Esophagus squamous epithelium (tissue), 5 donors: ENCODE data around the gene CHD6. TPM values are rescaled to one million over a fixed set of nuclear protein-coding genes. Genes with fewer than 3 reads are reported as not detected.

Source experiments
- DNase-seq: peaks from one replicate; lab custom pipeline; 2025; lab: John Stamatoyannopoulos, UW
- H3K27ac ChIP-seq, 4 donors: fragments of 200-600 bp; sonication (generic); one replicate each; pipeline ENCODE4 v1.5.1; 2016 to 2019; ENCODE audit warnings: mild to moderate bottlenecking in 1 of 4
- H3K27me3 ChIP-seq, 4 donors: fragments of 200-600 bp; sonication (generic); 1 replicate in 3 of 4; 2 replicates in 1 of 4; pipeline versions ENCODE4 v1.5.1 to v1.6.0; 2017 to 2021; ENCODE audit warnings: antibody characterized with exemption in 1 of 4
- H3K36me3 ChIP-seq, 3 donors: fragments of 200-600 bp; sonication (generic); one replicate each; pipeline ENCODE4 v1.5.1; 2016 to 2019
- H3K4me1 ChIP-seq, 3 donors: fragments of 200-600 bp; sonication (generic); one replicate each; pipeline ENCODE4 v1.5.1; 2017 to 2019
- H3K4me3 ChIP-seq, 4 donors: fragments of 200-600 bp; sonication (generic); 1 replicate in 3 of 4; 2 replicates in 1 of 4; pipeline ENCODE4 v1.5.1; 2016 to 2019; ENCODE audit warnings: mild to moderate bottlenecking in 2 of 4, moderate library complexity in 1 of 4
- H3K9me3 ChIP-seq, 3 donors: fragments of 200-600 bp; sonication (generic); one replicate each; pipeline ENCODE4 v1.5.1; 2016 to 2019
- POLR2A ChIP-seq, 4 donors: fragments of 450-650 bp; IDR thresholded peaks; one replicate each; pipeline ENCODE4 v1.6.1; 2017; ENCODE audit warnings: antibody characterized with exemption in 4 of 4, mild to moderate bottlenecking in 4 of 4, moderate library complexity in 3 of 4
- WGBS, 2 donors: methylation state at CpG; one replicate each; pipeline ENCODE4 v1.1.5; 2018; 5-methylcytosine and 5-hydroxymethylcytosine counted together
- intact Hi-C: fragments of 100-400 bp; cut with DNase I; formaldehyde crosslinking; loops from one replicate; pipeline ENCODE4 v1.15.0; 2022
- total RNA-seq, 4 donors: library from RNA; depleted of rRNA; stranded (reverse); fragments of >200 nt; gene quantifications; one replicate each; pipeline ENCODE4 v1.1.0, GENCODE V29; 2016
- TF ChIP-seq, protein P1 (sequence below), 6 experiments: fragments of 450-650 bp in 4 of 6; fragments of 200-600 bp in 2 of 6; sonication (generic) in 2 of 6; IDR thresholded peaks; one replicate each; pipeline ENCODE4 v1.5.1; 2016 to 2019; ENCODE audit warnings: antibody characterized with exemption in 6 of 6, mild to moderate bottlenecking in 4 of 6, moderate library complexity in 4 of 6
- donor health status: DM: yes; HTN: yes; CAD: no.

The CHD6 gene
- total RNA-seq, 4 donors from 2014 or later: 11.8 to 29.9 (median 17.6) TPM

DNA sequence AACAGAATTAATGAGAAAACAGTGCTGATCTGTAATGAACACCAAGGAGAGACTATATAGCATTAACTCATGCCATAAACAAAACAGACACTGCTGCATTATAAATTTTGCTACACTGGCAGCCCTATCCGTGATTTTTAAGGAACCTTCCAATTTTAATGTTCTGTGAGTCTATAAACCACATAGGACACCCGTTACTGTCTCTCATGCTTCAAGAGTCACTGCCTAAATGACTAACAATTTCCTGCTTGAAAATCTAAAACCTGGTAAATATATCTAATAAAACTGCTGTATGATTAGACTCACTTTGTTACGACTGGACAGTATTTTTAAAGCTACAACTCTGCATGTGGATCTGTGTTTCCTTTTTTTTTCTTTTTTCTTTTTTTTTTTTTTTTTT, 8.7 kb downstream of the CHD6 start:
- intact Hi-C loops: no loop called here
- H3K4me1 ChIP-seq: peaks cover 0 to 29% (median 0%) of the 10 kb centered on the region in 3 donors

GRCh38 chr20:41608606-41609005, 9.6 kb downstream of the CHD6 start:
- 92 to 100% methylated on average over 2 of the region's 2 CpGs for WGBS, 2 donors
- Histone ChIP-seq H3K4me3 (no peak overlapping the region), H3K4me1 (peaks cover 0 to 29% (median 0%) of the 10 kb centered on the region in 3 donors), H3K9me3 (no peaks in the 10 kb centered on the region), H3K27ac (no peak overlapping the region), H3K36me3 (no peaks in the 10 kb centered on the region), H3K27me3 (no peaks in the 10 kb centered on the region)
- DNase-seq: no peak
- TF ChIP-seq POLR2A (IDR thresholded peaks at IDR 0.05): no peak
- TF ChIP-seq, protein P1, sequence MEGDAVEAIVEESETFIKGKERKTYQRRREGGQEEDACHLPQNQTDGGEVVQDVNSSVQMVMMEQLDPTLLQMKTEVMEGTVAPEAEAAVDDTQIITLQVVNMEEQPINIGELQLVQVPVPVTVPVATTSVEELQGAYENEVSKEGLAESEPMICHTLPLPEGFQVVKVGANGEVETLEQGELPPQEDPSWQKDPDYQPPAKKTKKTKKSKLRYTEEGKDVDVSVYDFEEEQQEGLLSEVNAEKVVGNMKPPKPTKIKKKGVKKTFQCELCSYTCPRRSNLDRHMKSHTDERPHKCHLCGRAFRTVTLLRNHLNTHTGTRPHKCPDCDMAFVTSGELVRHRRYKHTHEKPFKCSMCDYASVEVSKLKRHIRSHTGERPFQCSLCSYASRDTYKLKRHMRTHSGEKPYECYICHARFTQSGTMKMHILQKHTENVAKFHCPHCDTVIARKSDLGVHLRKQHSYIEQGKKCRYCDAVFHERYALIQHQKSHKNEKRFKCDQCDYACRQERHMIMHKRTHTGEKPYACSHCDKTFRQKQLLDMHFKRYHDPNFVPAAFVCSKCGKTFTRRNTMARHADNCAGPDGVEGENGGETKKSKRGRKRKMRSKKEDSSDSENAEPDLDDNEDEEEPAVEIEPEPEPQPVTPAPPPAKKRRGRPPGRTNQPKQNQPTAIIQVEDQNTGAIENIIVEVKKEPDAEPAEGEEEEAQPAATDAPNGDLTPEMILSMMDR (IDR thresholded peaks at IDR 0.05): no peak
- intact Hi-C loops: no loop called here

More for the DNA sequence above, 8.7 kb downstream of the CHD6 start:
- Histone ChIP-seq H3K27me3 (no peaks in the 10 kb centered on the region), H3K9me3 (no peaks in the 10 kb centered on the region), H3K27ac (no peak overlapping the region), H3K4me3 (no peak overlapping the region), H3K36me3 (no peaks in the 10 kb centered on the region)
- no peak for DNase-seq
- TF ChIP-seq POLR2A (IDR thresholded peaks at IDR 0.05): no peak
- TF ChIP-seq, protein P1 (IDR thresholded peaks at IDR 0.05): no peak
- 66 to 69% methylated on average over 3 of the region's 3 CpGs for WGBS, 2 donors

GRCh38 chr20:41607791-41608190, 10.4 kb downstream of the CHD6 start:
- intact Hi-C loops: no loop called here
- Histone ChIP-seq H3K36me3 (no peaks in the 10 kb centered on the region), H3K4me3 (no peak overlapping the region), H3K27me3 (no peaks in the 10 kb centered on the region), H3K27ac (no peak overlapping the region), H3K9me3 (no peaks in the 10 kb centered on the region), H3K4me1 (peaks cover 0 to 29% (median 0%) of the 10 kb centered on the region in 3 donors)
- WGBS, 2 donors: 95 to 100% methylated on average over 1 of the region's 1 CpG
- no peak for DNase-seq
- no peak for TF ChIP-seq POLR2A (IDR thresholded peaks at IDR 0.05)
- TF ChIP-seq, protein P1 (IDR thresholded peaks at IDR 0.05): no peak

GRCh38 chr20:41604002-41604401, 14.2 kb downstream of the CHD6 start:
- no peaks in the 10 kb centered on the region for H3K27me3 ChIP-seq
- DNase-seq: no peak
- 75 to 80% methylated on average over 1 of the region's 1 CpG for WGBS, 2 donors
- H3K4me1 ChIP-seq: peaks cover 0 to 10% (median 0%) of the 10 kb centered on the region in 3 donors
- intact Hi-C loops: no loop called here
- no peaks in the 10 kb centered on the region for H3K36me3 ChIP-seq
- no peak overlapping the region for H3K27ac ChIP-seq
- peaks cover 8 to 28% (median 28%) of the 10 kb centered on the region in 3 donors for H3K9me3 ChIP-seq
- no peak overlapping the region for H3K4me3 ChIP-seq
- TF ChIP-seq POLR2A (IDR thresholded peaks at IDR 0.05): no peak
- TF ChIP-seq, protein P1 (IDR thresholded peaks at IDR 0.05): peak in 1 of 6 experiments; percentile 5

DNA sequence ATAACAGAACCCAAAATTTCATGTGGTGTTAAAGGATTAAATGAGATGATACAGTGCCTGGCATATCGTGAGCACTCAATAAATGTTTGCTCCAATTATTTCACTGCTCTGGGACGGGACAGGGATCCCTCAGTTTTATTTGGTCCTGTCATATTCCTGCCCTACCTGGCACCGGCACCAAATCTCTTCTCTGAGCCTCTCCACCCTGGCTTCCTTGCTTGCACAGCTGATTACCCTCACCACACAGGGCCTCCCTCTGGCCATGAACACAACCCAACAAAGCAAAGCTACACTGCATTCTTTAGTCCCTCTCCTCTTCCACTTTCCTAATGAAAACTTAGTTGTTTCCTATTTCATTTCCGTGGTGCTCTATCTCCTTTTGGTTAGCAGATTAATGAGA, 16.4 kb downstream of the CHD6 start:
- Histone ChIP-seq H3K27me3 (no peaks in the 10 kb centered on the region), H3K4me3 (no peak overlapping the region), H3K4me1 (no peaks in the 10 kb centered on the region), H3K9me3 (peaks cover 8 to 51% (median 36%) of the 10 kb centered on the region in 3 donors), H3K36me3 (no peaks in the 10 kb centered on the region), H3K27ac (no peak overlapping the region)
- intact Hi-C loops: no loop called here
- TF ChIP-seq, protein P1 (IDR thresholded peaks at IDR 0.05): no peak
- no peak for TF ChIP-seq POLR2A (IDR thresholded peaks at IDR 0.05)
- 92 to 96% methylated on average over 4 of the region's 4 CpGs for WGBS, 2 donors
- DNase-seq: no peak
